GM18951 (cell line): Measurements from ENCODE around the gene LUC7L2.
"Not testable (repeated sequence)": the region's sequence is repeated elsewhere in the genome, so short reads cannot be mapped to it uniquely, and the experiment has no call there.

Experiments used
- POLR2A ChIP-seq: IDR thresholded peaks from 4 replicates; pipeline ENCODE4 v1.6.1; 2011; ENCODE audit warnings: mild to moderate bottlenecking; ENCODE audit not compliant: insufficient read length, insufficient read depth; ENCODE audit errors: extremely low read depth
- in situ Hi-C: fragments of 300-500 bp; cut with MboI; formaldehyde crosslinking; loops from one replicate; pipeline ENCODE4 v1.12.0; 2022; ENCODE audit warnings: low sequenced_read_pairs, mixed read lengths, inconsistent platforms; ENCODE audit not compliant: unreplicated experiment

LUC7L2 gene

DNA sequence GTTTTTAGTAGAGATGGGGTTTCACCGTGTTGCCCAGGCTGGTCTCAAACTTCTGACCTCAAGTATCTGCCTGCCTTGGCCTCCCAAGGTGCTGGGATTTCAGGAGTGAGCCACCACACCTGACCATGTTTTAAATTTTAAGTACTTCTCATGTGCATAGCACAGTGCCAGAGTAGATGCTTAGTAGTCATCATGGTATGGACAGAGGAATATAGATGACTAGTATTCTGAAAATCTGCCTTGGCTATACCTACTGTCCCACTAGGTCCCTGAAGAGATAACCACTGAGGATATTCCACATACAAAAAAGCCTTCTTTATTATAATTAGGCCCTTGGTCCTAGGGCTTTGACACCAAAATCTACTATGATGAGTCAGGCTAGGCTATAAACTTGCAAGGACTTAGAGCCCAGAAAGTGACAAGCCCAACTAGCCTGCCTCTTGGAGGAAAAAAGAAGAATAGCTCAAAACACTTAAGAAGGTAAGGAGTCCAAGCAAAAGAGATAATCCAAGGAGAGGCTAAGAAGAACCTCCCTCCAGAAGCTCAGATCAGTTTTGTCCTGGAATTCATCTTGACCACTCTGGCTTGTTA is 34.0 kb downstream of the LUC7L2 start:
- in situ Hi-C loops = no loop called here

DNA sequence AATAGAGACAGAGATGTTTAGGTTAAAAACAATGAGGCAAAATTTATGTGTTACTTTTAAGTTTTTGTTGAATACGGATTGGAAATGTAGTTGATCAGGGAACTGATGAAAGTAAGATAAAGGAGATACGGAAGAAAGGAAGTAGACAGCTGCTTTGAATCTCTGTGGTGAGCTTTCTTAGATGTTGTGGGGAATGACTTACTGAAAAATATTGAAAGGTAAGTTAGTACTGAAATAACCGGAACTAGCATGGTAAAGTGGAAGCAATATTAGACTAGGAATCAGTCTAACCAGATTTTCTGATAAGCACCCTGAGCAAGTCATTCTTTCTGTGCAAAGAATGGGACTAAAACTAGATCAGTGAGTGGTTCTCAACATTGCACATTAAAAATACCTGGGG is 34.8 kb downstream of the LUC7L2 start:
- in situ Hi-C loops = no loop called here
- TF ChIP-seq POLR2A = no peak

More for the DNA sequence above, 34.0 kb downstream of the LUC7L2 start:
- TF ChIP-seq POLR2A = no peak

- TF ChIP-seq POLR2A = no peak
- in situ Hi-C loops = no loop called here
Measured at GRCh38 chr7:139396323-139396951, 36.7 kb downstream of the LUC7L2 start.

DNA sequence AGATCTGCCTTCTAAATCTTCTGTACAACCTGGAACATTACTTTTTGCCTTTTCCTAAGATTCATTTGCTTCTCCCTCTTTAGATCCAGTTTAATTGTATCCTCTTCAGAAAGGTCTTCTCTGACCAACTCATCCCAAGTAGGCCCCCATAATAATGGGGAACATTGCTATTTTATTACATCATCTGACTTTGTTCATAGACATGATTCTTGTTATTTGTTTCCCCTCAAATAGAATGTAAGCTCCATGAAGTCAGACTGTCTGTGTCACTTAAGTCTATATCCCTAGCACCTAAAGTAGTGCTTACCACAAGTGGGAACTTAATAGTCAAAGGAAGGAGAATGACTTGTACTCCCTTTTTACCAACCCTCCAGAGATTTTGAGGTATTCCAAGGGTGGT is 37.5 kb downstream of the LUC7L2 start:
- TF ChIP-seq POLR2A = no peak
- in situ Hi-C loops = no loop called here

DNA sequence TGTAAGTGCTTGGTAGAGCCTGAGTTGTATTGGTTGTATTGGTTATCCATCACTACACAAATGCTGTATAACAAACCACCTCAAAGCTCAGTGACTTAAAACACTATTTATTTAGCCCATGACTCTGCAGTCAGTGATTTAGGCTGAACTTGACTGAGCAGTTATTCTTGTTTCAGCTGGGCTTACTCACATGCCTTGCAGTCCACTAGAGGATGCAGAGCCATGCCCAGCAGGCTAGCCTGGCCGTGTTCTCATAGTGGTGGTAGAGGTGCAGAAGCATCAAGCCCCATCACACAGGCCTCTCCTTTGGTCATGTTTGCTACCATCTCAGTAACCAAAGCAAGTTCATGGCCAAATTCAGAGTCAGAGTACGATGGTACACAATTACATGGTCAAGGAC is 43.9 kb downstream of the LUC7L2 start:
- in situ Hi-C loops = no loop called here
- no peak for TF ChIP-seq POLR2A

- no peak for TF ChIP-seq POLR2A
- in situ Hi-C loops = no loop called here
Measured at GRCh38 chr7:139407555-139407954, 47.9 kb downstream of the LUC7L2 start.

- in situ Hi-C loops = not testable (repeated sequence)
Measured at GRCh38 chr7:139414743-139415402, 55.2 kb downstream of the LUC7L2 start.

- no peak for TF ChIP-seq POLR2A
- in situ Hi-C loops = no loop called here
Measured at GRCh38 chr7:139416405-139416804, 56.7 kb downstream of the LUC7L2 start.

DNA sequence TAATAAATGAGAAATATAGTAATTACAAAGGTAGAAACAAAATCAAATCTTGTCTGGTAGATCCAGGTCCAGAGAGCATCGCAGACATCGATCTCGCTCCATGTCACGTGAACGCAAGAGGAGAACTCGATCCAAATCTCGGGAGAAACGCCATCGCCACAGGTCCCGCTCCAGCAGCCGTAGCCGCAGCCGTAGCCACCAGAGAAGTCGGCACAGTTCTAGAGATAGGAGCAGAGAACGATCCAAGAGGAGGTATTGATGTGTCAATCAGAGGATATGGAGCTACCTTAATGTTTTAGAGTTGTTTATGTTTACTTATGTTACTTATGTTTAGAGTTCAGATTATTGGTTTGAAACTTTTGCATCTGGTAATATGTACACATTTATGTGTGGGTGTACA is 57.8 kb downstream of the LUC7L2 start:
- TF ChIP-seq POLR2A = no peak
- in situ Hi-C loops = no loop called here

- in situ Hi-C loops = no loop called here
- TF ChIP-seq POLR2A = no peak
Measured at GRCh38 chr7:139421123-139421522, 61.4 kb downstream of the LUC7L2 start.

DNA sequence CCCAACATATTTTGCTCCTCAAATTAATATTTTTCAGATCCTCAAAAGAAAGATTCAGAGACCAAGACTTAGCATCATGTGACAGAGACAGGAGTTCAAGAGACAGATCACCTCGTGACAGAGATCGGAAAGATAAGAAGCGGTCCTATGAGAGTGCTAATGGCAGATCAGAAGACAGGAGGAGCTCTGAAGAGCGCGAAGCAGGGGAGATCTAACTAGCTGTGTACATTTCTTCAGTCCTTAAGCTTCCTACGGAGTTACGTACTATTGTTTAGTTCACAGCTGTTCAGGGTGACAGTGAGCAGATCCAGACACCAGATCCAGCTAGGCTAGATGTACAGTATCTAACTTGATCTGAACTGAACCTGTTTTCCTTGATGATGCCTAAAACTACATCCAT is 62.4 kb downstream of the LUC7L2 start:
- TF ChIP-seq POLR2A = no peak
- in situ Hi-C loops = no loop called here

- in situ Hi-C loops = no loop called here
- no peak for TF ChIP-seq POLR2A
Measured at GRCh38 chr7:139423091-139423490, 63.4 kb downstream of the LUC7L2 start.

DNA sequence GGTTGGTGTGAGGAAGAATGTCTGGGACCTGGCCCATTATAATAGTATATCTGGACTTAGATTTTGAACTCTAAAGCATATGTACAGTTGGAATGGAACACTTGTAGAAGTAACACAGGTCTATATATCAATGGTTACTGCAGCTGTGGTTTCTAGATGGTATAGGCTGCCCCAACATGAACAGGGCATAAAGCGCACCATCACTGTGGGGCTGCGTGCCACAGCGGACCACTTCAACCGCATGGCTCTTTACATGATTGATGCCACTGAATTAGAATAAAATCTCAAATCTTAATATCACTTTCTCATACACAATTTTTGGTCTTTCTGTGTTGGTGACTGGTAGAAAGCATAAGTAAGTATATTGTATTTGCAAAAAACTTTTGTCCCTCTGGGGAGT is 64.3 kb downstream of the LUC7L2 start:
- in situ Hi-C loops = no loop called here
- no peak for TF ChIP-seq POLR2A

- in situ Hi-C loops = not testable (repeated sequence)
Measured at GRCh38 chr7:139425701-139426100, 66.0 kb downstream of the LUC7L2 start.
